Measurements from ENCODE around the gene HMGCR.
A peak's percentile ranks its signal among the peaks of the same experiment; 100 is the strongest.
"Not testable (repeated sequence)": the region's sequence is repeated elsewhere in the genome, so short reads cannot be mapped to it uniquely, and the experiment has no call there.

HMGCR gene

GRCh38 chr5:75336615-75337336, at the start of gene HMGCR:
HMGCR (plus strand) TSS chr5:75337220; CDS start chr5:75342606, 5,386 bp downstream.
- peak; percentile 83 to 97 for DNase-seq (ENCODE audit: low spot score in 2 of 2)
- no peak within 1 kb of the TSS for H3K4me3 Mint-ChIP-seq
- ATAC-seq = peak; percentile 98
- H3K27ac Mint-ChIP-seq = no peak within 1 kb of the TSS
- H3K36me3 Mint-ChIP-seq = peaks cover 27% of the 10 kb centered on the region
- H3K9me3 Mint-ChIP-seq = no peaks in the 10 kb centered on the region
- H3K4me1 Mint-ChIP-seq = peaks cover 34% of the 10 kb centered on the region

GRCh38 chr5:75291844-75292243, 45.2 kb upstream of the HMGCR start:
- DNase-seq (ENCODE audit: low spot score in 2 of 2); ATAC-seq; H3K36me3 Mint-ChIP-seq; H3K27ac Mint-ChIP-seq; H3K4me1 Mint-ChIP-seq; H3K4me3 Mint-ChIP-seq; H3K9me3 Mint-ChIP-seq: not testable (repeated sequence)

- DNase-seq (ENCODE audit: low spot score in 2 of 2) (no peak), ATAC-seq (no peak)
- Mint-ChIP-seq H3K4me3 (no peak overlapping the region), H3K27ac (no peak overlapping the region), H3K36me3 (no peaks in the 10 kb centered on the region), H3K9me3 (no peaks in the 10 kb centered on the region), H3K4me1 (no peaks in the 10 kb centered on the region)
Measured at GRCh38 chr5:75300084-75300483, 36.9 kb upstream of the HMGCR start.

GRCh38 chr5:75303419-75303818, 33.6 kb upstream of the HMGCR start:
- H3K9me3 Mint-ChIP-seq = no peaks in the 10 kb centered on the region

GRCh38 chr5:75304486-75304885, 32.5 kb upstream of the HMGCR start:
- not testable (repeated sequence) for H3K27ac Mint-ChIP-seq; ATAC-seq; DNase-seq (ENCODE audit: low spot score in 2 of 2); H3K4me1 Mint-ChIP-seq; H3K9me3 Mint-ChIP-seq; H3K36me3 Mint-ChIP-seq; H3K4me3 Mint-ChIP-seq

More at GRCh38 chr5:75303419-75303818, 33.6 kb upstream of the HMGCR start:
- no peak for DNase-seq (ENCODE audit: low spot score in 2 of 2)
- no peaks in the 10 kb centered on the region for H3K36me3 Mint-ChIP-seq
- no peak overlapping the region for H3K27ac Mint-ChIP-seq
- no peak overlapping the region for H3K4me3 Mint-ChIP-seq
- H3K4me1 Mint-ChIP-seq = no peaks in the 10 kb centered on the region
- no peak for ATAC-seq

- ATAC-seq (no peak), DNase-seq (ENCODE audit: low spot score in 2 of 2) (no peak)
- H3K36me3 Mint-ChIP-seq = no peaks in the 10 kb centered on the region
- H3K27ac Mint-ChIP-seq = no peak overlapping the region
- no peaks in the 10 kb centered on the region for H3K9me3 Mint-ChIP-seq
- no peak overlapping the region for H3K4me3 Mint-ChIP-seq
- H3K4me1 Mint-ChIP-seq = no peaks in the 10 kb centered on the region
Measured at GRCh38 chr5:75306746-75307145, 30.3 kb upstream of the HMGCR start.

- no peaks in the 10 kb centered on the region for H3K36me3 Mint-ChIP-seq
- H3K27ac Mint-ChIP-seq = no peak overlapping the region
- no peak for DNase-seq (ENCODE audit: low spot score in 2 of 2)
- H3K4me3 Mint-ChIP-seq = no peak overlapping the region
- no peaks in the 10 kb centered on the region for H3K4me1 Mint-ChIP-seq
- no peaks in the 10 kb centered on the region for H3K9me3 Mint-ChIP-seq
- ATAC-seq = no peak
Measured at GRCh38 chr5:75310212-75310611, 26.8 kb upstream of the HMGCR start.

- ATAC-seq; DNase-seq (ENCODE audit: low spot score in 2 of 2); H3K9me3 Mint-ChIP-seq; H3K4me3 Mint-ChIP-seq; H3K4me1 Mint-ChIP-seq; H3K27ac Mint-ChIP-seq; H3K36me3 Mint-ChIP-seq: not testable (repeated sequence)
Measured at GRCh38 chr5:75319148-75319547, 17.9 kb upstream of the HMGCR start.

GRCh38 chr5:75319638-75320037, 17.4 kb upstream of the HMGCR start:
- ATAC-seq (no peak), DNase-seq (ENCODE audit: low spot score in 2 of 2) (no peak)
- H3K4me1 Mint-ChIP-seq = peaks cover 6% of the 10 kb centered on the region
- H3K9me3 Mint-ChIP-seq = no peaks in the 10 kb centered on the region
- H3K36me3 Mint-ChIP-seq = no peaks in the 10 kb centered on the region
- no peak overlapping the region for H3K4me3 Mint-ChIP-seq
- H3K27ac Mint-ChIP-seq = no peak overlapping the region

- DNase-seq (ENCODE audit: low spot score in 2 of 2) (no peak), ATAC-seq (no peak)
- no peak overlapping the region for H3K27ac Mint-ChIP-seq
- H3K4me3 Mint-ChIP-seq = no peak overlapping the region
- H3K4me1 Mint-ChIP-seq = peaks cover 13% of the 10 kb centered on the region
- H3K9me3 Mint-ChIP-seq = no peaks in the 10 kb centered on the region
- no peaks in the 10 kb centered on the region for H3K36me3 Mint-ChIP-seq
Measured at GRCh38 chr5:75320371-75320770, 16.6 kb upstream of the HMGCR start.

- Mint-ChIP-seq H3K4me1 (peaks cover 15% of the 10 kb centered on the region), H3K4me3 (no peak overlapping the region), H3K27ac (no peak overlapping the region), H3K9me3 (no peaks in the 10 kb centered on the region), H3K36me3 (no peaks in the 10 kb centered on the region)
- no peak for DNase-seq (ENCODE audit: low spot score in 2 of 2)
- ATAC-seq = no peak
Measured at GRCh38 chr5:75322066-75322465, 15.0 kb upstream of the HMGCR start.

GRCh38 chr5:75324791-75325190, 12.2 kb upstream of the HMGCR start:
- peak; percentile 84 for ATAC-seq
- DNase-seq (ENCODE audit: low spot score in 2 of 2) = no peak
- no peaks in the 10 kb centered on the region for H3K9me3 Mint-ChIP-seq
- H3K4me1 Mint-ChIP-seq = peaks cover 15% of the 10 kb centered on the region
- H3K4me3 Mint-ChIP-seq = no peak overlapping the region
- no peaks in the 10 kb centered on the region for H3K36me3 Mint-ChIP-seq
- peak overlapping the region; percentile 13 for H3K27ac Mint-ChIP-seq

GRCh38 chr5:75325242-75325641, 11.8 kb upstream of the HMGCR start:
- Mint-ChIP-seq H3K36me3 (no peaks in the 10 kb centered on the region), H3K4me1 (peaks cover 15% of the 10 kb centered on the region), H3K27ac (peak overlapping the region; percentile 13), H3K4me3 (no peak overlapping the region), H3K9me3 (no peaks in the 10 kb centered on the region)
- ATAC-seq = peak; percentile 66
- no peak for DNase-seq (ENCODE audit: low spot score in 2 of 2)

- H3K4me3 Mint-ChIP-seq = no peak overlapping the region
- ATAC-seq = no peak
- no peaks in the 10 kb centered on the region for H3K9me3 Mint-ChIP-seq
- peaks cover 2% of the 10 kb centered on the region for H3K4me1 Mint-ChIP-seq
- no peak overlapping the region for H3K27ac Mint-ChIP-seq
- H3K36me3 Mint-ChIP-seq = no peaks in the 10 kb centered on the region
- no peak for DNase-seq (ENCODE audit: low spot score in 2 of 2)
Measured at GRCh38 chr5:75330404-75330803, 6.6 kb upstream of the HMGCR start.

GRCh38 chr5:75331095-75332090, 5.6 kb upstream of the HMGCR start:
- no peak for DNase-seq (ENCODE audit: low spot score in 2 of 2)
- Mint-ChIP-seq H3K36me3 (no peaks in the 10 kb centered on the region), H3K4me3 (no peak overlapping the region), H3K27ac (no peak overlapping the region), H3K9me3 (no peaks in the 10 kb centered on the region), H3K4me1 (no peaks in the 10 kb centered on the region)
- no peak for ATAC-seq

GRCh38 chr5:75333759-75334158, 3.3 kb upstream of the HMGCR start:
- H3K9me3 Mint-ChIP-seq; DNase-seq (ENCODE audit: low spot score in 2 of 2); H3K36me3 Mint-ChIP-seq; H3K4me3 Mint-ChIP-seq; H3K27ac Mint-ChIP-seq; ATAC-seq: not testable (repeated sequence)
- peaks cover 15% of the 10 kb centered on the region for H3K4me1 Mint-ChIP-seq
